Central memory CD8-positive, alpha-beta T cell (primary cell): ENCODE measurements around the gene SF3B3.
A peak's percentile ranks its signal among the peaks of the same experiment; 100 is the strongest.
"Not testable (repeated sequence)": the region's sequence is repeated elsewhere in the genome, so short reads cannot be mapped to it uniquely, and the experiment has no call there.

Source experiments
- ATAC-seq: fragments of 150-1000 bp; cut with Tn5 transposase; replicated peaks from 2 replicates; pipeline ENCODE4 v1.10.0; 2022; ENCODE audit warnings: mild to moderate bottlenecking, moderate FRiP score, moderate number of reproducible peaks; ENCODE audit not compliant: poor library complexity, severe bottlenecking; ENCODE audit errors: extremely low read depth
- DNase-seq, 2 donors: peaks; one replicate each; pipeline ENCODE4 v3.0.0; 2021; ENCODE audit warnings: low spot score in 2 of 2
- H3K27ac Mint-ChIP-seq: one replicate; pipeline ENCODE4 v1.8.0; 2022; ENCODE audit warnings: low read depth, mild to moderate bottlenecking, moderate library complexity, mixed read lengths
- H3K27me3 Mint-ChIP-seq: one replicate; pipeline ENCODE4 v1.8.0; 2022; ENCODE audit warnings: mixed read lengths
- H3K36me3 Mint-ChIP-seq: one replicate; pipeline ENCODE4 v1.8.0; 2022; ENCODE audit warnings: mild to moderate bottlenecking, moderate library complexity, mixed read lengths; ENCODE audit not compliant: insufficient read depth
- H3K4me1 Mint-ChIP-seq: one replicate; pipeline ENCODE4 v1.8.0; 2022; ENCODE audit warnings: mixed read lengths
- H3K4me3 Mint-ChIP-seq: one replicate; pipeline ENCODE4 v1.8.0; 2022; ENCODE audit warnings: mild to moderate bottlenecking, moderate library complexity, mixed read lengths
- H3K9me3 Mint-ChIP-seq: one replicate; pipeline ENCODE4 v1.8.0; 2022; ENCODE audit warnings: mixed read lengths

The SF3B3 gene

DNA sequence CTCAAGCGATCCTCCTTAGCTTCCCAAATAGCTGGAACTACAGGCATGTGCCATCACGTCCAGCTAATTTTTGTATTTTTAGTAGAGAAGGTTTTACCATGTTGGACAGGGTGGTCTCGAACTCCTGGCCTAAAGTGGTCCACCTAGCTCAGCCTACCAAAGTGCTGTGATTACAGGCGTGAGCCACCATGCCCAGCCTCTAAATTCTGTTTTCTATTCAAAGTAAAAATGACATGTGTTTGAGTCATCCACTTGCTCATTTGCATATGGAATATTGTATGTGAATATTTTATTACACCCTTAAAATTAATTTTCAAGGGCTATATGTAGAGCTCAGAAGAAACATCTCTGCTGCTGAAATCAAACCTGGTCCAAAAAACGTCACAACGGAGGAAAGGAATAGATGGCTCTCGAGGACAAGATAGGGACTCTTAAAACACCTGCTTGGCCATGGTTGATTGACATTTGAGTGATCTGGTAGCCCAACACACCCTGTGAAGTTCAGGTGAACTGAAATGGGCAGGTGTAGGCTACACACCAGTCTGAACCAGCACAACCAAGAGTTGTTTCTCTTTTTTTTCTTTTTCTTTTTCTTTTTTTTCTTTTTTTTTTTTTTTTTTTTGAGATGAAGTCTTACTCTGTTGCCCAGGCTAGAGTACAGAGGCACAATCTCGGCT lies 51.1 kb downstream of the SF3B3 start:
- Mint-ChIP-seq H3K27ac (peak overlapping the region; percentile 25), H3K4me1 (peaks cover 16% of the 10 kb centered on the region), H3K36me3 (peaks cover 46% of the 10 kb centered on the region), H3K9me3 (no peaks in the 10 kb centered on the region), H3K27me3 (no peaks in the 10 kb centered on the region), H3K4me3 (no peak overlapping the region)
- DNase-seq (no peak), ATAC-seq (no peak)

DNA sequence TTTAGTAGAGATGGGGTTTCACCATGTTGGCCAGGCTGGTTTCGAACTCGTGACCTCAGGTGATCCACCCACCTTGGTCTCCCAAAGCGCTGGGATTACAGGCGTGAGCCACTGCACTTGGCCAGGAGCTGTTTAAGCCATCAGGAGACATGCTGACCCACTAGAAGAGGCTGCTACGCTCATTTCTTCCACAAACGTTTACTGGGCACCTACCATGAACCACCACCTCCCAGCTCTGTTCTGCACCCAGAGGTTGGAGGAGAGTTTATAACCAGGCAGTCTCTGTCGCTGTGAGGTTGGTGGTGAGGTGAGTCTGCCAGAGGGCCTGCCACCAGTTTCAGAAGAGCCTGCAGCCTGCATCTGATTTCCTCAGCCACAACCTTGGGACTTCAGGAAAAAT lies 51.8 kb downstream of the SF3B3 start:
- Mint-ChIP-seq H3K9me3 (no peaks in the 10 kb centered on the region), H3K27me3 (no peaks in the 10 kb centered on the region), H3K36me3 (peaks cover 40% of the 10 kb centered on the region), H3K4me3 (no peak overlapping the region), H3K4me1 (peaks cover 16% of the 10 kb centered on the region), H3K27ac (peak overlapping the region; percentile 25)
- DNase-seq, result no peak
- ATAC-seq, result no peak

DNA sequence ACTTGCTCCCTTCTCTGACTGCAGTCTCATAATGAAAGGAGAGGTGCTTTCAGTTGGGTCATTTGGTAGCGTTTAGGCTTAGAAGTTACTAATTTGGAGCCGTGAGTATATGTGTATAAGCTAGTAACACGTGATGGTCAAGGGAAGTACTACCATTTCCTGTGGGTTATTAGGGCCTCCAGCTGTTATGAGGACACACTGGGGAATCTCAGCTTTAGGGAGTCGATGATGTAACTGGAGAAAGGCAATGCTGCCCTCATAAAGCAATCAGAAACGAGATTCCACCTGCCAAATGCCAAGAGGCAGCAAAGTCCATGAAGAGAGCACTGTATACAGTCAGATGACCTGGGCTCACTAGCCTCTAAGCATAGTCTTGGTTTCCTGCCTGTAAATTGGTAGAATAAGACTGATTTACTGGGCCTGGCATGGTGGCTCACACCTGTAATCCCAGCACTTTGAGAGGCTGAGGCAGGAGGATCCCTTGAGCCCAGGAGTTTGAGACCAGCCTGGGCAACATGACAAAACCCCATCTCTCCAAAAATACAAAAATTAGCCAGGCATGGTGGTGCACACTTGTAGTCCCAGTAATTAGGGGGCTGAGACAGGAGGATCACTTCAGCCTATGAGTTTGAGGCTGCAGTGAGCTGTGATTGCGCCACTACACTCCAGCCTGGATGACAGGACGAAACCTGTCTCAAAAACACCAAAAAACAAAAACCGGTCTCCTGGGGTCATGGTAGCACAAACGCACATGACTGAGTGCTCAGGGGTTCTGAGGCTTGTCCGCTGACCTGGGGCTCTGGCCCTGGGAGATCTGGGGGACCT lies 53.0 kb downstream of the SF3B3 start:
- ATAC-seq (no peak), DNase-seq (no peak)
- Mint-ChIP-seq H3K27me3 (no peaks in the 10 kb centered on the region), H3K36me3 (peaks cover 27% of the 10 kb centered on the region), H3K27ac (no peak overlapping the region), H3K4me1 (peaks cover 16% of the 10 kb centered on the region), H3K9me3 (no peaks in the 10 kb centered on the region), H3K4me3 (no peak overlapping the region)

DNA sequence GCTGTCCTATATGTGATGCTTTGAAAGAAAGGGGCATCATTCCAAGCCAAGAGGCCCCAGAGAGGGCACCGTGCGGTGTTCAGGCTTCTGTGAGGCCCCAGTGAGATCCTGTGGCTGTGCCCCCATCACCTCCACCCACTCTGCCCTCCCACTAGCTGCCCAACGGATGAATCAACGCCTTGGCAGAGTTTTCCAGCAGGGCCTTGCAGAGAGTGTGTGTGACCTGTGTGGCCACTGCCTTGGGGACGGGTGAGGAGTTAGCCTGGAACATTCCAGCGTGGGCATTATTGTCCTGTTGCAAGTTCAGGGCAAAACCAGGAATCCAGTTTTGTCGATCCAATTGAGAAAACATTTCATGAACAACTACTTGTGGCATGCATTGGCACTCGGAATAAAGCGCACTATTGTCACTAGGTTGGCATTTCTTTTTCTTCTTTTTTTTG lies 53.7 kb downstream of the SF3B3 start:
- ATAC-seq (no peak), DNase-seq (no peak)
- Mint-ChIP-seq H3K9me3 (no peaks in the 10 kb centered on the region), H3K27me3 (no peaks in the 10 kb centered on the region), H3K4me1 (peaks cover 12% of the 10 kb centered on the region), H3K27ac (no peak overlapping the region), H3K4me3 (no peak overlapping the region), H3K36me3 (peaks cover 21% of the 10 kb centered on the region)

DNA sequence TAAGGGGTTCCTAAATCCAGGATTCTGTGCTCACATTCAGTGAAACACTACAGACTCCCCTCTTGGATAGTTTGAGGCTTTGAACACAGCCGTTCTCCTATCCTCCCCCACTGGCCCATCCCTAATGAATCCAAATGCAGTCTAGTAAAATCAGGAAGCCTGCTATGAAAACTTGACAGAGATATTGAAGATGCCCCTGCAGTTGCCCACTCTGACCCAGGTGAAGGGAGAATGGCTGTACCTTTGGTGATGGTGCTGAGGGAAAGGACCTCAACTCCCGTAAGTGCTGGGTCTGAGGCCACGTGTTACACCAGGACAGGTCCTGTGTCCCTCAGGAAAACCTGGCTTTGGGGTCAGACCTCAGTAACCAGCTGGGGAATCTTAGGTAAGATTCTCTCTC lies 54.4 kb downstream of the SF3B3 start:
- Mint-ChIP-seq H3K9me3 (no peaks in the 10 kb centered on the region), H3K27ac (no peak overlapping the region), H3K36me3 (peaks cover 13% of the 10 kb centered on the region), H3K4me1 (peaks cover 12% of the 10 kb centered on the region), H3K4me3 (no peak overlapping the region), H3K27me3 (no peaks in the 10 kb centered on the region)
- no peak for DNase-seq
- ATAC-seq, result no peak

DNA sequence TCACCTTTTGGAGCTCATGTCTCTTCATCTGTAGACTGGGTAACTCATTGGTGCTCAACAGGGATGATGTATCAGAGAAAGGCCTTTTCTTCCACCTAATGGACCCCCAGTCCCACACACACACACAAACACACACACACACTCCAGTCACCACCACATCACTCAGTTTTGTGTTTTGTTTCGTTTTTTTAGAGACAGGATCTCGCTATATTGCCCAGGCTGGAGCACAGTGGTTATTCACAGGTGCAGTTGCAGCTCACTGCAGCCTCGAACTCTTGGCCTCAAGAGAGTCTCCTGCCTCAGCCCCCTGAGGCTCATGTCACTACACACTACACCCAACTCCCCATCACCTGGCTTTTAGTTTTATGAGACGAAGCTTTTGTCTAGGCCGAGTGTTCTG lies 55.6 kb downstream of the SF3B3 start:
- Mint-ChIP-seq H3K36me3 (peaks cover 2% of the 10 kb centered on the region), H3K4me3 (no peak overlapping the region), H3K9me3 (no peaks in the 10 kb centered on the region), H3K27ac (no peak overlapping the region), H3K27me3 (no peaks in the 10 kb centered on the region), H3K4me1 (peaks cover 12% of the 10 kb centered on the region)
- ATAC-seq (no peak), DNase-seq (no peak)

DNA sequence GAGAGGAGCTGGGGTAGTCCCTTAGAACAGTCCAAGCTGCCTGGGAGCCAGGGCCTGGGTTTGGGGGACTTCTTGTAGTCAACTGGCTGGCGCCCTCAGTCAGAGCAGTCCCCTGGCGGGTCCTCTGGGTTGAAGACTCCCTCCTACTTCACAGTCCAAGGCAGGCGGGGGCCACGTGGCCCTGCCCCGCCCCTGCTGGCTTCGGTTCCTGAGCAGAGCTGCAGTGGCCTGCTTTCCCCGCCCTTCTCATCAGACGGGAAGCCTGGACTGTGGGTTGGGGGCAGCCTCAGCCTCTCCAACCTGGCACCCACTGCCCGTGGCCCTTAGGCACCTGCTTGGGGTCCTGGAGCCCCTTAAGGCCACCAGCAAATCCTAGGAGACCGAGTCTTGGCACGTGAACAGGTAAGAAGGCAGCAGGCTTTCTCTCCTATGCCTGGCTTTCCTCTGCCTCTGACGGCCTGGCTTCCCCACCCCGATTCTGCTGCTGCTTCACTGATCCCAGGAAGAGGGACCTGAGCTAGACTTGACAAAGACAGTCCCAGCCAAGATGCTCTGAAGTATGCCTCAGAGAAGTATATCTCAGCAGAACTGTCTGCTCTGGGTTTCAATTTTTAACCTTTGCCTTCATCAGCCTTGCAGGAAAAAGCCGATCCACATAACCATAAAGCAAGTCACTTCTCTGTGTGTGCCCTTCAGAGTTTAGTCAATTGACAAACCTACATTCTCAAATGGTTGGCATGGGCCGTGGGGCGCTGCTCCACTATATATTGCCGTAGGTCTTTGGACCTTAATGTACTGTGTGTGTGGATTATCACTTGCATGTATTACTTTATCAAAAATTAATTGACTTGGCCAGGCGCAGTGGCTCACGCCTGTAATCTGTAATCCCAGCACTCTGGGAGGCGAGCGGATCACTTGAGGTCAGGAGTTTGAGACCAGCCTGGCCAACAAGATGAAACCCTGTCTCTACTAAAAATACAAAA lies 56.3 kb downstream of the SF3B3 start:
- peaks cover 12% of the 10 kb centered on the region for H3K4me1 Mint-ChIP-seq
- no peaks in the 10 kb centered on the region for H3K27me3 Mint-ChIP-seq
- no peak for ATAC-seq
- no peak overlapping the region for H3K4me3 Mint-ChIP-seq
- peaks cover 1% of the 10 kb centered on the region for H3K36me3 Mint-ChIP-seq
- H3K9me3 Mint-ChIP-seq, result no peaks in the 10 kb centered on the region
- DNase-seq, result no peak
- no peak overlapping the region for H3K27ac Mint-ChIP-seq

DNA sequence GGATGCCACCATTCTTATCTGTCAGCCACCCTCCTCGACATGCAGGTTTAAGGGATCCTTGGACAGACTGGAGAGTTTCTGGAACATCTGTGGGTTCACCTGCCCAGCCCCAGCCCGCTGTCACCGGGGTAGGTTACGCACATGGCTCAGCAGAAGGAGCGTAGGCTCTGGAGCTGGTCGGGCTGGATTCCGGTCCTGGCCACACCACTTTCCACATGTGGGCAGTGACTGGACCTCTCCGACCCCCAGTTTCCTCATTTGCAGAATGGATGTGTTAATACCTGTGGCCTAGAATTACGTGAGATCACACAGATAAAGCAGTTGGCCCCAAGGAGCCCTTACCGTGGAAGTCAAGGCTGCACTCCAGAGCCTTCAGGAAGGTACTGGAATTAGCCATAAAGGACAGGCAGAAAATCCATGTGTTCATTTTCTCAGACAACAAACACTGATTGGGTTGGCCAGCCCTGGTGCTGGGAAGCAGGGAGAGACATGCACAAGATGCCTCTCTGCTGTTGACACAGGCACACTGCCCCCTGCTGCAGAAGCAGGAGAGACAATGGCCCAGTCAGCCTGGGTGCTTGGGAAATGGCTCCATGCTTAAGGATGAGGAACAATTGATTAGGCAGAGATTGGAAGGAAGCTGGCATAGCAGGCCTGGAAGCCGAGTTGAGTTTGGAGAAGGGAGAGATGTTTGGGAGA lies 58.8 kb downstream of the SF3B3 start:
- Mint-ChIP-seq H3K4me3 (no peak overlapping the region), H3K36me3 (peaks cover 1% of the 10 kb centered on the region), H3K27ac (no peak overlapping the region), H3K4me1 (no peaks in the 10 kb centered on the region), H3K27me3 (no peaks in the 10 kb centered on the region), H3K9me3 (no peaks in the 10 kb centered on the region)
- DNase-seq (no peak), ATAC-seq (no peak)

DNA sequence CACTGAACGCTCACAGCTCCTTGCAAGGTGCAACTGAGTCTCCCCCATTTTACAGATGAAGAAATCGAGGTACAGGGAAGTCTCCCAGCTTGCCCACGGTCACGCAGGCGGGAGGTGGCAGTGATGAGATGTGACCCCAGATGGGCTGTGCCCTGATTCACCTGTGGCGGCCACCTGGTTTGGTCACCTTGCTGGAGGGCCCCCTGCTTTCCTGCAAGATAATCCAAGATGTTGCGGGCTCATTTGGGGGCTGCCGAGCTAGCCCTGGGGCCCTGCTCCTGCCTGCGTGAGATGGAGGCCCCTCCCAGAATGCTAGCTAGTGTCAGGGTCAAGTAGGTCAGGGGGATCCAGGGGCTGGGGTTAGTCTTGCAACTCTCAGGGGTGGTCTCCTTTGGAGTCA lies 63.1 kb downstream of the SF3B3 start:
- ATAC-seq (no peak), DNase-seq (no peak)
- H3K4me1 Mint-ChIP-seq, result no peaks in the 10 kb centered on the region
- no peak overlapping the region for H3K4me3 Mint-ChIP-seq
- H3K27ac Mint-ChIP-seq, result no peak overlapping the region
- H3K36me3 Mint-ChIP-seq, result no peaks in the 10 kb centered on the region
- H3K27me3 Mint-ChIP-seq, result no peaks in the 10 kb centered on the region
- no peaks in the 10 kb centered on the region for H3K9me3 Mint-ChIP-seq

DNA sequence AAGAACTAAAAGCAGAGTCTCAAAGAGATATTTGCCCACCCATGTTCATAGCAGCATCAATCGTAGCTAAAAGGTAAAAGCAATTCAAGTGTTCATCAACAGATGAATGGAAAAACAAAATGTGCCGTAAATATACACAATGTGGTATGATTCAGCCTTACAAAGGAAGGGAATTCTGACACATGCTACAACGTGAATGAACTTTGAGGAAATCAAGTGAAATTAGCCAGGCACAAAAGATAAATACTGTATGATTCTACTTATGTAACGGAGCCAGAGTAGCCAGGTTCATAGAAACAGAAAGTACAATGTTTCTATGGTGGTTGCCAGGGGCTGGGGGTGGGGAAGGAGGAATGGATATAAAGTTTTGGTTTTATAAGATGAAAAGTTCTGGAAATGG lies 64.9 kb downstream of the SF3B3 start:
- H3K4me3 Mint-ChIP-seq, result no peak overlapping the region
- no peaks in the 10 kb centered on the region for H3K9me3 Mint-ChIP-seq
- ATAC-seq (no peak), DNase-seq (no peak)
- H3K27me3 Mint-ChIP-seq, result no peaks in the 10 kb centered on the region
- peaks cover 2% of the 10 kb centered on the region for H3K36me3 Mint-ChIP-seq
- H3K27ac Mint-ChIP-seq, result no peak overlapping the region
- no peaks in the 10 kb centered on the region for H3K4me1 Mint-ChIP-seq

DNA sequence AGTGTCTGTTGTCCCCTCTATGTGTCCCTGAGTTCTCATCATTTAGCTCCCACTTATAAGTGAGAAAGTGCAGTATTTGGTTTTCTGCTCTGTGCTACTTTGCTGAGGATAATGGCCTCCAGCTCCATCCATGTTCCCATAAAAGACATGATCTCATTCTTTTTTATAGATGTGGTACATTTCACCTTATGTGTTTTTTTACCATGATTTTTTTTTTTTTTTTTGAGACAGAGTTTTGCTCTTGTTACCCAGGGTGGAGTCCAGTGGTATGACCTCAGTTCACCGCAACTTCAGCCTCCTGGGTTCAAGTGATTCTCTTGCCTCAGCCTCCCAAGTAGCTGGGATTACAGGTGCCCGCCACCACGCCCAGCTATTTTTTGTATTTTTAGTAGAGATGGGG lies 65.8 kb downstream of the SF3B3 start:
- not testable (repeated sequence) for ATAC-seq, DNase-seq, H3K27ac Mint-ChIP-seq, H3K36me3 Mint-ChIP-seq, H3K4me3 Mint-ChIP-seq, H3K4me1 Mint-ChIP-seq, H3K9me3 Mint-ChIP-seq, H3K27me3 Mint-ChIP-seq

DNA sequence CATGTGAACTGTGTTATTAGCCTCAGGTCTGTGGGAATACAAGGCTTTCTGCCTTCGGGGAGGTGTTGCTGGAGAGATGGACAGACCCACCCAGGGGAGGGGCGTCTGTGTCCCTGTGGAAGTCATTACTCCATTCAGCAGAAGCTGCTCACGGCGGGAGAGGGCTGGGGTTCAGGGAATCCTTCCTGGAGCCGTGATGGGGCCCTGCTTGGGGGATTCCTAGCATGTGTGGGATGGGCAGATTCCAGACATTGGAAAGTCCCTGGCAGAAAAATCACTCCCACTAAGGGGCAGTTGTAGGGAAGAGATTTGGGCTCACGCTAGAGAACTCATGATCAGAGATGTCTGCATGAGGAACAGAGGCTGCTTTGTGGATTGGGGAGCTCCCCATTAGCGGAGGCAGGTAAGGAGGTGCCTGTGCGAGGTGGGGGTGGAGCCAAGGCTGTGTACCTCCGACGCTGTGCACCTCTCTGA lies 66.4 kb downstream of the SF3B3 start:
- H3K27me3 Mint-ChIP-seq, result no peaks in the 10 kb centered on the region
- peaks cover 2% of the 10 kb centered on the region for H3K36me3 Mint-ChIP-seq
- no peaks in the 10 kb centered on the region for H3K9me3 Mint-ChIP-seq
- no peak for ATAC-seq
- H3K4me1 Mint-ChIP-seq, result no peaks in the 10 kb centered on the region
- no peak overlapping the region for H3K27ac Mint-ChIP-seq
- no peak for DNase-seq
- no peak overlapping the region for H3K4me3 Mint-ChIP-seq
